ENCODE measurements around the gene TRPT1. TPM values are rescaled to one million over a fixed set of nuclear protein-coding genes. Genes with fewer than 3 reads are reported as not detected.

TRPT1 gene
- total and polyA plus RNA-seq, 9 of the 15 experiments (the other 6 are each of a cell fraction or from before 2014, with no cell fraction given) = 4.6 to 41.7 (median 23.1) TPM

- TF ChIP-seq RREB1 (CRISPR knock-in tag; IDR thresholded peaks at IDR 0.05) (no peak), POLR2H (tag; IDR thresholded peaks at IDR 0.05; ENCODE audit: low read depth) (no peak), KLF10 (CRISPR knock-in tag; IDR thresholded peaks at IDR 0.05) (no peak), BRF1 (IDR thresholded peaks at IDR 0.05; ENCODE audit: borderline replicate concordance, extremely low read depth, insufficient read length) (no peak), HDAC6 (IDR thresholded peaks at IDR 0.05; ENCODE audit: low read depth, low read length) (no peak), KDM4B (IDR thresholded peaks at IDR 0.05; ENCODE audit: borderline replicate concordance in 2 of 2, low read depth in 1 of 2) (no peak), ZFP91 (CRISPR knock-in tag; IDR thresholded peaks at IDR 0.05) (no peak), RFX1 (IDR thresholded peaks at IDR 0.05) (no peak), ZKSCAN3 (CRISPR knock-in tag; IDR thresholded peaks at IDR 0.05) (no peak), GTF2F1 (IDR thresholded peaks at IDR 0.05; ENCODE audit: low read depth, low read length) (no peak), ZNF445 (CRISPR knock-in tag; IDR thresholded peaks at IDR 0.05; ENCODE audit: low read depth) (no peak), NELFE (IDR thresholded peaks at IDR 0.05; ENCODE audit: insufficient read depth, insufficient read length) (no peak), RBM15 (IDR thresholded peaks at IDR 0.05; ENCODE audit: insufficient read depth, low read length) (no peak), PML (IDR thresholded peaks at IDR 0.05; ENCODE audit: low read length) (0 out of 2 replicates have a peak, but pooled peaks have one; percentile 24), NFIC (IDR thresholded peaks at IDR 0.05) (peak; percentile 48), ZNF589 (CRISPR knock-in tag; IDR thresholded peaks at IDR 0.05; ENCODE audit: low read depth) (0 out of 2 replicates have a peak, but pooled peaks have one; percentile 1), MTF1 (CRISPR knock-in tag; IDR thresholded peaks at IDR 0.05; ENCODE audit: borderline replicate concordance) (no peak), SMARCA4 (IDR thresholded peaks at IDR 0.05) (no peak), HSF4 (CRISPR knock-in tag; IDR thresholded peaks at IDR 0.05; ENCODE audit: borderline replicate concordance) (no peak), RNF2 (IDR thresholded peaks at IDR 0.05) (no peak), MEF2D (tag; conservative IDR thresholded peaks at IDR 0.05; ENCODE audit: low read depth) (no peak), HNRNPLL (IDR thresholded peaks at IDR 0.05; ENCODE audit: low read depth, low read length, poor library complexity, severe bottlenecking) (peak; percentile 17), FOXP1 (CRISPR knock-in tag; IDR thresholded peaks at IDR 0.05) (no peak)
Measured at GRCh38 chr11:64247729-64248531, 21.9 kb upstream of the TRPT1 start (continued).
